Measurements from ENCODE around the gene GART.
A peak's percentile ranks its signal among the peaks of the same experiment; 100 is the strongest.

Gene GART

GRCh38 chr21:33552999-33553598, 11.2 kb upstream of the GART start:
- no peak for DNase-seq

- no peak for DNase-seq
Measured at GRCh38 chr21:33552093-33552998, 10.4 kb upstream of the GART start.

- no peak for DNase-seq
Measured at GRCh38 chr21:33551664-33552063, 9.7 kb upstream of the GART start.

- no peak for DNase-seq
Measured at GRCh38 chr21:33550772-33551660, 9.1 kb upstream of the GART start.

GRCh38 chr21:33549848-33550771, 8.2 kb upstream of the GART start:
- no peak for DNase-seq

GRCh38 chr21:33546086-33546485, 4.2 kb upstream of the GART start:
- DNase-seq = no peak

GRCh38 chr21:33544451-33545195, 2.7 kb upstream of the GART start:
- no peak for DNase-seq

GRCh38 chr21:33543505-33544129, 1.7 kb upstream of the GART start:
- DNase-seq = no peak

- peak; percentile 97 for DNase-seq
Measured at GRCh38 chr21:33542640-33543504, 955 bp upstream of the GART start, which contains the start of gene SON. SON (plus strand) TSS chr21:33543038; CDS start chr21:33543093, 55 bp downstream.

- DNase-seq = no peak
Measured at GRCh38 chr21:33541105-33541711, 709 bp downstream of the GART start.

GRCh38 chr21:33540711-33541104, 1.2 kb downstream of the GART start:
- no peak for DNase-seq

- DNase-seq = no peak
Measured at GRCh38 chr21:33539616-33540015, 2.3 kb downstream of the GART start.

- no peak for DNase-seq
Measured at GRCh38 chr21:33537212-33537611, 4.7 kb downstream of the GART start.

GRCh38 chr21:33531007-33531406, 10.9 kb downstream of the GART start:
- no peak for DNase-seq

- no peak for DNase-seq
Measured at GRCh38 chr21:33522953-33523349, 19.0 kb downstream of the GART start.

- DNase-seq = no peak
Measured at GRCh38 chr21:33522297-33522952, 19.5 kb downstream of the GART start.

- no peak for DNase-seq
Measured at GRCh38 chr21:33518899-33519298, 23.0 kb downstream of the GART start.

- DNase-seq = no peak
Measured at GRCh38 chr21:33514229-33514628, 27.7 kb downstream of the GART start.

- no peak for DNase-seq
Measured at GRCh38 chr21:33512481-33512880, 29.4 kb downstream of the GART start.
